GM18951 (cell line): Measurements from ENCODE around the gene UQCC2.

Experiments
- POLR2A ChIP-seq: IDR thresholded peaks from 4 replicates; pipeline ENCODE4 v1.6.1; 2011; ENCODE audit warnings: mild to moderate bottlenecking; ENCODE audit not compliant: insufficient read length, insufficient read depth; ENCODE audit errors: extremely low read depth
- in situ Hi-C: fragments of 300-500 bp; cut with MboI; formaldehyde crosslinking; loops from one replicate; pipeline ENCODE4 v1.12.0; 2022; ENCODE audit warnings: low sequenced_read_pairs, mixed read lengths, inconsistent platforms; ENCODE audit not compliant: unreplicated experiment

Gene UQCC2

GRCh38 chr6:33685411-33686224 lies 25.9 kb downstream of the UQCC2 start:
- TF ChIP-seq POLR2A, result no peak
- in situ Hi-C loops, result no loop called here

DNA sequence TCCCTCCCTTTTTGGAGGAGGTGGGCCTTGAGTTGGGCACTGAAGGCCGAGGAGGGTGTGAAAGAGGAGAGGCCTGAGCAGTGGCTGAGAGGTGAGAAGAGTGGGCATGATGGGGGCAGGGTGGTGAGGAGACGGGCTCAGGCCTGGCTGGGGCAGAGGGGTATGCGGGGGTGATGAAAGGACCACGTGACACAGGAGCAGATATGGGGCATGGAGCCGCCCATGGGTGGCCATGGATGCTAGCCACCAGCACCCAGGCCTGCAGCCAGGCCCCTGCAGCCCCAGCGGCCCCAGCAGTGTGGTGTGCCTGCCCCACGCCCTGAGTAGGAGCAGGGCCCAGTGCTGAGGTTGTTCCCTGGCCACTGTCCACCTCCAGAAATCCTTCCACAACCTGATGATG lies 26.5 kb downstream of the UQCC2 start:
- TF ChIP-seq POLR2A, result no peak
- in situ Hi-C loops, result no loop called here

- in situ Hi-C loops, result no loop called here
- no peak for TF ChIP-seq POLR2A
Observed at GRCh38 chr6:33684428-33684896, 27.0 kb downstream of the UQCC2 start.

DNA sequence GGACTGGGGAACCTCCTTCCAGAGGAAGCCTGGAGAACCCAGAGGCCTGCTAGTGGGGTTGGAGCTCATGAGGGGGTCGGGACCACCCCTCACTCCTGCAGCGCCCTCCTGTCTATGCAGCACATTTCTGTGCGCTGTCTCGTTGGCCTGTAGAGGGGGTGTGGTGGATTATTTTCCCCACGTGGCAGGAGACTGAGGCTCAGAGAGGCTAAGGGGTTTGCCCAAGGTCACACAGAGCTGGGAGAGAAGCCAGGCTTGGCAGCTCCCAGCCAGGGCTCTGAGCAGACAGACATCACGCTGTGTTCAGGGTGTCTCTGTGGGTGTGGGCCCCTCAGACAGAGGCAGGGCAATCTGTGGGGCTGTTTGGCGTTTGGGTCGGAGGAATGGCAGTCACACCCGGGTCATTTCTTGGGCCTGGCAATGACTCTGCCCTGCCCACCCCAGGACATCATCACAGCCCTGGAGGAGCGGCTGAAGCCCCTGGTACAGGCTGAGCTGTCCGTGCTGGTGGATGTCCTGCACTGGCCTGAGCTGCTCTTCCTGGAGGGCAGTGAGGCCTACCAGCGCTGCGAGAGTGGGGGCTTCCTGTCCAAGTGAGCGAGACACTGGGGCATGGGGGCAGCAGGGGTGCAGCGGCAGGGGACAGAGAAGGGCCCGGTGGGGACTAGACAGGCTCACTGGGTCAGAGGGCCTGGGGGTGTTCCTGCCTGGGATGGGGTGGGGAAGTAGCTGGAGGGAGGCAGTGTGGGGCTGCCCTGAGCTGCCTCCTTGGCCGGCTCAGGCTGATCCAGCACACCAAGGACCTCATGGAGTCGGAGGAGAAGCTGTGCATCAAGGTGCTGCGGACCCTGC lies 27.7 kb downstream of the UQCC2 start:
- in situ Hi-C loops, result no loop called here
- TF ChIP-seq POLR2A, result no peak

GRCh38 chr6:33683051-33683571 lies 28.4 kb downstream of the UQCC2 start:
- TF ChIP-seq POLR2A, result no peak
- in situ Hi-C loops, result no loop called here

GRCh38 chr6:33682341-33682740 lies 29.2 kb downstream of the UQCC2 start:
- in situ Hi-C loops, result no loop called here
- no peak for TF ChIP-seq POLR2A

- TF ChIP-seq POLR2A, result no peak
- in situ Hi-C loops, result no loop called here
Observed at GRCh38 chr6:33679761-33680160, 31.7 kb downstream of the UQCC2 start.

GRCh38 chr6:33678932-33679490 lies 32.5 kb downstream of the UQCC2 start:
- TF ChIP-seq POLR2A, result no peak
- in situ Hi-C loops, result no loop called here

DNA sequence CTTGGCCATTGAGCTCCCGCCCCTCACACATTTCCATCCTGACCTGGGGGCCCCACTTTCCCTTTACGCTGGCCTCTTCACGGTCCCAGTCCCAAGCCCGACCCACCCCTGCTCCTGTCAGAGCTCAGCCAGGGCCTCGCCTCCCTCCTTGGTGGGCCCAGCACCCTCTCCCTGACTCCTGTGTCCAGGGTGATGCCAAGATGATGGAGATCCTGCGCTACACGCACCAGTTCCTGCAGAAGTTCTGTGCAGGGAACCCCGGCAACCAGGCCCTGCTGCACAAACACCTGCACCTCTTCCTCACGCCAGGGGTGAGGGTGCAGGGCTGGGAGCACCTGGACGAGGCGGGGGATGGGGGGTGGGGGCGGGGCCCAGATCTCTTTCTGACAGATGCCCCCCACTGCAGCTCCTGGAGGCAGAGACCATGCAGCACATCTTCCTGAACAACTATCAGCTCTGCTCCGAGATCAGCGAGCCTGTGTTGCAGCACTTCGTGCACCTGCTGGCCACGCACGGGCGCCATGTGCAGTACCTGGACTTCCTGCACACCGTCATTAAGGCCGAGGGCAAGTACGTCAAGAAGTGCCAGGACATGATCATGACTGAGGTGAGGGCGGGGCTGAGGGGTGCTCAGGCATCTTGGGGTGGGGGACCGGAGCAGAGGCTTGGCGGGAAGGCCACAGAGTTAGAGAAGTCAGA lies 33.1 kb downstream of the UQCC2 start:
- no peak for TF ChIP-seq POLR2A
- in situ Hi-C loops, result no loop called here

DNA sequence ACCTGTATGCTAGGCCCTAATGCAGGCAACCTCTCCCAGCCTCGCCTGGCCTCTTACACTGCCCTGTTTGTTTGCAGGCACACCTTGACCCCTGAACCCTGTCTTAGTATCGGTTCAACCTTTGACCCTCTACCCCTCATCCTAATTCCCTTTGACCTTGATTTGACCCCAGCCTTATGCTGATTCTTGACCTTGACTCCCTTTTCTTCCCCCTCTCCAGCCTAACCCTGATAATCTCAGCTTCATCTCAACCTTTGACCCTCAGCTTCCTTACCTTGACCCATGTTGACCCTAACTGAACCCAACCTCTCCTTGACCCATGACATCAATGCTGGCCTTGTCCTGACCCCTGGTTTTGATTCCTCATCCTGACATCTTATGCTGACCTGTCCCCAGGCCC lies 33.8 kb downstream of the UQCC2 start:
- in situ Hi-C loops, result no loop called here
- no peak for TF ChIP-seq POLR2A

DNA sequence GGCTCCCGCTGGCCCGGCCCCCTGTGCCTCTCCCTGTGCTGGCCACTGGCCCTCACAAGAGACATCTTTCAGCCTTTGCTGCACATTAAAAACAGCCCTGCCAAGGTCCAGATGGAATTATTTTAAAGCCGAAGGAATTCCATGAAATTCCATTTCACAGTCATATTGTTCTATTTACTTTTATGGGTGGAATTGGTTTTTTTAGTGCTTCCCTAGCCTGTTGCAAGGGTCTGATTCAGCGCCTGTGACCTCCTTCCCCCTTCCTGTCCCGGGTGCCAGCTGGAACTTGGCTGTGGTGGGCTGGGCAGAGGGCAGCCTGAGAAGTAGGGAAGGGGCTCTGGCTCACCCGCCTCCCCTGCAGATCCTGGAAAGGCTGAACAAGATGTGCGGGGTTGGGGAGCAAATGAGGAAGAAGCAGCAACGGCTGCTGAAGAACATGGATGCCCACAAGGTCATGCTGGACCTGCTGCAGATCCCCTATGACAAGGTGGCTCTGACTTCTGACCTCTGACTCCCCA lies 34.3 kb downstream of the UQCC2 start:
- TF ChIP-seq POLR2A, result no peak
- in situ Hi-C loops, result no loop called here

- no peak for TF ChIP-seq POLR2A
Observed at GRCh38 chr6:33676416-33677142, 34.9 kb downstream of the UQCC2 start.

More at GRCh38 chr6:33676416-33677142, 34.9 kb downstream of the UQCC2 start:
- in situ Hi-C loops, result no loop called here
